Gastroesophageal sphincter (tissue), 4 donors: ENCODE results near the gene ASIC4. TPM values are rescaled to one million over a fixed set of nuclear protein-coding genes. Genes with fewer than 3 reads are reported as not detected.

Source experiments
- ATAC-seq: fragments of 150-250 bp; one replicate; pipeline ENCODE4 v1.9.1; 2016; ENCODE audit warnings: mild to moderate bottlenecking, moderate library complexity
- H3K27ac ChIP-seq, 4 donors: fragments of 200-600 bp; sonication (generic) in 3 of 4; 1 replicate in 3 of 4; 2 replicates in 1 of 4; pipeline ENCODE4 v1.5.1; 2016 to 2019
- H3K27me3 ChIP-seq: fragments of 200-600 bp; sonication (generic); one replicate; pipeline ENCODE4 v1.5.1; 2019
- H3K36me3 ChIP-seq, 2 donors: fragments of 200-600 bp; sonication (generic); one replicate each; pipeline ENCODE4 v1.5.1; 2019; ENCODE audit warnings: control low read depth in 1 of 2
- H3K4me1 ChIP-seq, 3 donors: fragments of 200-600 bp; sonication (generic); 1 replicate in 2 of 3; 2 replicates in 1 of 3; pipeline ENCODE4 v1.5.1; 2016 to 2019; ENCODE audit warnings: control low read depth in 2 of 3
- H3K4me3 ChIP-seq, 2 donors: fragments of 200-600 bp; sonication (generic); one replicate each; pipeline ENCODE4 v1.5.1; 2019; ENCODE audit warnings: mild to moderate bottlenecking in 1 of 2, moderate library complexity in 1 of 2
- H3K9me3 ChIP-seq, 3 donors: fragments of 200-600 bp; sonication (generic); one replicate each; pipeline ENCODE4 v1.5.1; 2017 to 2019; ENCODE audit warnings: control low read depth in 2 of 3
- EP300 ChIP-seq: sonication (generic); formaldehyde crosslinking; IDR thresholded peaks from one replicate; pipeline ENCODE4 v1.6.1; 2017; ENCODE audit warnings: antibody characterized with exemption, mild to moderate bottlenecking
- POLR2A ChIP-seq, 2 donors: fragments of 450-650 bp; IDR thresholded peaks; one replicate each; pipeline ENCODE4 v1.6.1; 2017; ENCODE audit warnings: antibody characterized with exemption in 2 of 2, mild to moderate bottlenecking in 2 of 2, moderate library complexity in 1 of 2
- POLR2AphosphoS5 ChIP-seq: sonication (generic); formaldehyde crosslinking; IDR thresholded peaks from one replicate; pipeline ENCODE4 v1.6.1; 2017; ENCODE audit warnings: antibody characterized with exemption
- WGBS, 2 donors: methylation state at CpG; one replicate each; pipeline ENCODE4 v1.1.5; 2018; ENCODE audit warnings: low coverage in 1 of 2; 5-methylcytosine and 5-hydroxymethylcytosine counted together
- total RNA-seq, 4 donors: library from RNA; depleted of rRNA; stranded (reverse); fragments of >200 nt; gene quantifications; one replicate each; pipeline ENCODE4 v1.1.0, GENCODE V29; 2016
- TF ChIP-seq, protein P1 (sequence below), 4 experiments: fragments of 200-600 bp in 2 of 4; fragments of 450-650 bp in 2 of 4; sonication (generic) in 1 of 4; IDR thresholded peaks; one replicate each; pipeline ENCODE4 v1.5.1; 2017 to 2019; ENCODE audit warnings: antibody characterized with exemption in 4 of 4, mild to moderate bottlenecking in 2 of 4, moderate library complexity in 2 of 4

The ASIC4 gene
- total RNA-seq, 4 donors from 2014 or later: 0.16 TPM; not detected in 3

- H3K36me3 ChIP-seq: peaks cover 0 to 51% of the 10 kb centered on the region in 2 donors
- WGBS, 2 donors: 79% methylated on average over 4 of the region's 15 CpGs; no CpG with 5 or more reads in 1 of the 2 donors
- H3K4me3 ChIP-seq: no peak overlapping the region
These were observed 40.1 kb downstream of the ASIC4 start for GRCh38 chr2:219554350-219554749.

DNA sequence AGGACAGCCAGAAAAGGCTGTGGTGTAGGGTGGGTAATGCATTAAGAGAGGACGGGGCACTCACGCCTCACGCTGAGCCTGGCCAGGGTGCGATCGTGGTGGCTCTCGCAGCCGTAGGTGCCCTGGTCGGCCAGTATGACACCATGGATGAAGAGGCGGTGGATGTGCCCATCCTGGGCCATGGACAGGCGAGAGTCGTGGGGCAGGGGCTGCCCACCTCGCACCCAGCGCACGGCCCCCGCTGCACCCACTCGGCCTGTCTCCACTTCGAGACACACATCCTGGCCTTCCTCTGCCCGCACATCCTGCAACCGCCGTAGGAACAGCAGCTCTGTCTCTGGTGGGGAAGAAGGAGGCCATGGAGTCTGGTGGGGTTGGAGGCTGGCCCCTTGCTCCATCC is 41.7 kb downstream of the ASIC4 start:
- WGBS, 2 donors: 89 to 93% methylated on average over 9 to 14 of the region's 20 CpGs

More at GRCh38 chr2:219554350-219554749, 40.1 kb downstream of the ASIC4 start:
- peaks cover 8% of the 10 kb centered on the region for H3K27me3 ChIP-seq
- TF ChIP-seq EP300 (no peak), POLR2AphosphoS5 (no peak)
- H3K27ac ChIP-seq: no peak overlapping the region
- H3K4me1 ChIP-seq: peaks cover 0 to 32% (median 12%) of the 10 kb centered on the region in 3 donors
- H3K9me3 ChIP-seq: no peaks in the 10 kb centered on the region
- no peak for ATAC-seq

DNA sequence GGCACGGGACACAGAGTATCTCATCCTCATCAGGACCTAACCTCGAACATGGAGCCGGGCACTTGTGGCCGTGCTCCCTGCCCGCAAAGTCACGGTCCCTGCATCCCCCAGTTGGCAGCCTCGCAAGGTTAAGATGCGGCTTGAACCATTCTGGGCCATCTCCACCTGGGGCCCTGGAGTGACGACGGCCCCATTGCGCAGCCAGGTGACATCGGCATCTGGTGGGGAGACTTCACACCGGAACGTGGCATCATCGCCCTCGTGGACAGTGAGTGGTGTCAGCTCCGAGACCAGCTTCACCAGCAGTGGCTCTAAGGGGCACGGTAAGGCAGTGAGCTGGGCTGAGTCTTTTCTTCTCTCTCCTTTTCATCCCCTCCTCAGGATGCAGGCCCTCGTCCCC is 42.1 kb downstream of the ASIC4 start:
- Histone ChIP-seq H3K36me3 (peaks cover 0 to 51% of the 10 kb centered on the region in 2 donors), H3K4me3 (no peak overlapping the region), H3K27ac (no peak overlapping the region), H3K9me3 (no peaks in the 10 kb centered on the region), H3K27me3 (peaks cover 8% of the 10 kb centered on the region), H3K4me1 (peaks cover 0 to 39% (median 15%) of the 10 kb centered on the region in 3 donors)
- TF ChIP-seq EP300 (no peak), POLR2AphosphoS5 (no peak), POLR2A (IDR thresholded peaks at IDR 0.05) (no peak)
- TF ChIP-seq, protein P1, sequence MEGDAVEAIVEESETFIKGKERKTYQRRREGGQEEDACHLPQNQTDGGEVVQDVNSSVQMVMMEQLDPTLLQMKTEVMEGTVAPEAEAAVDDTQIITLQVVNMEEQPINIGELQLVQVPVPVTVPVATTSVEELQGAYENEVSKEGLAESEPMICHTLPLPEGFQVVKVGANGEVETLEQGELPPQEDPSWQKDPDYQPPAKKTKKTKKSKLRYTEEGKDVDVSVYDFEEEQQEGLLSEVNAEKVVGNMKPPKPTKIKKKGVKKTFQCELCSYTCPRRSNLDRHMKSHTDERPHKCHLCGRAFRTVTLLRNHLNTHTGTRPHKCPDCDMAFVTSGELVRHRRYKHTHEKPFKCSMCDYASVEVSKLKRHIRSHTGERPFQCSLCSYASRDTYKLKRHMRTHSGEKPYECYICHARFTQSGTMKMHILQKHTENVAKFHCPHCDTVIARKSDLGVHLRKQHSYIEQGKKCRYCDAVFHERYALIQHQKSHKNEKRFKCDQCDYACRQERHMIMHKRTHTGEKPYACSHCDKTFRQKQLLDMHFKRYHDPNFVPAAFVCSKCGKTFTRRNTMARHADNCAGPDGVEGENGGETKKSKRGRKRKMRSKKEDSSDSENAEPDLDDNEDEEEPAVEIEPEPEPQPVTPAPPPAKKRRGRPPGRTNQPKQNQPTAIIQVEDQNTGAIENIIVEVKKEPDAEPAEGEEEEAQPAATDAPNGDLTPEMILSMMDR (IDR thresholded peaks at IDR 0.05): no peak
- WGBS, 2 donors: 80% methylated on average over 1 to 5 of the region's 19 CpGs
- no peak for ATAC-seq

More for the DNA sequence above, 41.7 kb downstream of the ASIC4 start:
- Histone ChIP-seq H3K27me3 (peaks cover 8% of the 10 kb centered on the region), H3K36me3 (peaks cover 0 to 47% of the 10 kb centered on the region in 2 donors), H3K27ac (no peak overlapping the region), H3K4me1 (peaks cover 0 to 44% (median 15%) of the 10 kb centered on the region in 3 donors), H3K4me3 (no peak overlapping the region), H3K9me3 (no peaks in the 10 kb centered on the region)
- no peak for ATAC-seq
- TF ChIP-seq, protein P1 (IDR thresholded peaks at IDR 0.05): no peak
- no peak for TF ChIP-seq POLR2AphosphoS5
- no peak for TF ChIP-seq POLR2A (IDR thresholded peaks at IDR 0.05)
- TF ChIP-seq EP300: no peak

DNA sequence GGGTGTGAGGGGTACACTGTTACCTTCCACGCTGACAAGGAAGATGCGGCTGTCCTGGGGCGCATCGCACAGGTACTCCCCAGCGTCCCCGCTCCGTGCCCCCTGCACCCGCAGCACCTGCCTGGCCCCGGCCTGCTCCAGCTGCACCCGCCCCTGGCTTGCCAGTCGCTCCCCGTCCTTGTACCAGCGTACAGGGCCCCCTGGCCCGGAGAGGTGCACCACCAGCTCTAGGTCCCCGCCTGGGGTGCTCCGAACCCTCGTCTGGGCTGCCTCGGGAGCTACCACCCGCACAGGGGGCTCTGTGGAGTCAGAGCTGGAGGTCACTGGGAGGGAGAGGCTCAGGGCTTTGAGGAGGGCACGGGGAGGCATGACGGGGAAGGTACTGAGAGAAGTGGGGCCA is 43.0 kb downstream of the ASIC4 start:
- Histone ChIP-seq H3K4me1 (peaks cover 0 to 31% (median 10%) of the 10 kb centered on the region in 3 donors), H3K27me3 (peaks cover 8% of the 10 kb centered on the region), H3K9me3 (no peaks in the 10 kb centered on the region), H3K36me3 (peaks cover 0 to 60% of the 10 kb centered on the region in 2 donors), H3K4me3 (no peak overlapping the region), H3K27ac (no peak overlapping the region)
- WGBS, 2 donors: no CpG with 5 or more reads among the region's 21 CpGs
- no peak for ATAC-seq
- TF ChIP-seq POLR2A (IDR thresholded peaks at IDR 0.05) (no peak), POLR2AphosphoS5 (no peak)

- WGBS, 2 donors: 80% methylated on average over 1 of the region's 25 CpGs; no CpG with 5 or more reads in 1 of the 2 donors
- Histone ChIP-seq H3K4me1 (peaks cover 0 to 26% (median 6%) of the 10 kb centered on the region in 3 donors), H3K9me3 (no peaks in the 10 kb centered on the region), H3K27me3 (peaks cover 8% of the 10 kb centered on the region), H3K27ac (no peak overlapping the region), H3K4me3 (no peak overlapping the region), H3K36me3 (peaks cover 0 to 68% of the 10 kb centered on the region in 2 donors)
- ATAC-seq: no peak
- TF ChIP-seq, protein P1 (IDR thresholded peaks at IDR 0.05): no peak
These were observed 43.8 kb downstream of the ASIC4 start for GRCh38 chr2:219557791-219558785.
